Ramos (cell line): ENCODE measurements around the gene HS1BP3.

Experiments used
- in situ Hi-C: fragments of 300-500 bp; cut with MboI; formaldehyde crosslinking; loops from one replicate; pipeline ENCODE4 v1.14.3; 2022; ENCODE audit warnings: low sequenced_read_pairs; ENCODE audit not compliant: unreplicated experiment

Gene HS1BP3

DNA sequence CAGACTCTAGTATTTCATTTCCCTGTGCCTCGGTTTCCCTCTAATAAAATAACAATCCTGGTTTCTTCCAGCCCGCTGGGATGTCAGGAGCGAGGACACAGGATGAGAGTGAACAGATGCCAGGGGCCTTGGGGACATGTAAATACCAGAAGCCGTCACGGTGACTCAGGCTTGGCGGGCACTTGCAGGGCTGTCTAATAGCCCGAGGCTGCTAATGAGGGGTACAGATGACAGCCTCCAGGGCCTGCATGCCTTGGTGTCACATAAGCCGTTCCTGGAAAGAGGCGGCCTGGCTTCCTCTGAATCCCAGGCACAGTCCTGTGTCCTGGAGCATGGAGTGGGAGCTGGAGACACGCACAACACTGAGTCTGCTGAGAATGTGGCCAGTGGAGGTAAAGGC, 28.2 kb downstream of the HS1BP3 start:
- in situ Hi-C loops: no loop called here

DNA sequence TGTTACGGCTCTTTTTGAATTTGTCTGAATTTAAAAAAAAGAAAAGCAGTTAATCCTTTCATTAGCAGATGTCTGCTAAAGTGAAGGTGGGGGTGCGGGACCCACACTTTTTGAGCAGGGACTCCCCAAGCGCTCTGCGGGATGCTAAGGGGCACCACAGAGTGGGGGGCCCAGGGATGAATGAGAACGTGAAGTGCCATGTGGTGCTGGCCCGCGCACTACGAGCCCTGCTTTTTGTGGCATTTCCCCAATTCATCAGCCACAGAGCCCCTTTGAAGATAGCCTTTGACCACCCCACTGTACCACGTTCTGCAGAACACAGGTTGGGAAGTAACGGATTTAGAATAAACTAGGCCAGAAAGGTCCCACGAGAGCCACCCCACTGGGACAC, 28.6 kb downstream of the HS1BP3 start:
- in situ Hi-C loops: no loop called here

DNA sequence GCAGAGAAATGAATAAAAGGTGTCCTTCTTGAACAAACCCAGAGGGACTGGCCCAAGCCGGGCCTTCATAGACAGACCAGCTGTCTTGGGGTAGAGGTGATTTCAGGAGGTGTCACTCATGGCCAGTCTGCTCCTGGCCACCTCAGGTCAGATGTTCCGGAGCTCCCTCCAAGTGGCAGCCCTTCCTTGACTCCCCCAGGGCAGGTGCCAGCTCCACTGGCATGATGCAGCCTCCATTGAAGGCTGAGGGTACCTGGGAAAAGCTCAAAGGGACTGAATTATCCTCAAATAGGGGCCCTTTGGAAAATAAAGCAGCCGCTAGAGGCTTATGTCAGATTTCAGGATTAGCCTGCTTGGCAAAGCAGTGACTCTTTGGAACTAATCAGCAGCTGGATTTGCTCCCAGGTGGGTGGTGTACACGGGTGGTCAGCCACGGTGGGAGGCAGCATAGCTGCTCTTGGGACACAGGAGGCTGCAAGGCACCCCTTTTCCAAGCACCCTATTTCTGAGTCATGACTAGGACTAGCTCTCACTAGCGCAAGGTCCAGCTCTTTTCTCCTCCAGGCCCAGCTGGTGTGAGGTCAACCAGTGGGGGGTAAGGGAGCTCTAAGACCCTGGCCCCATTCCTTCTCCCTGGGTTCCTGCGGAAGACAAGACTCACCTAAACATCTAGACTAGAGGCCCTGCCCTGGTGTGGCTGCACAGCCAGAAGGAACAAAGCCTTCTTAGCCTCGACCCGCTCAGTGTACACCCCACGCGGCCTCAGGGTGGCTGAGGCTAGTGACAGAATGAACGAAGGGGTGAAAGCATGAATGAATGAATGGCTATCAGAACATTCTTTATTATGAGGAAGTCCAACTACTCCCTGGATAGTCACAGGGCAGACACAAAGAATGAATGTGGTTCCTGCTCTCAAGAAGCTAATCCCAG, 29.3 kb downstream of the HS1BP3 start:
- in situ Hi-C loops: no loop called here

DNA sequence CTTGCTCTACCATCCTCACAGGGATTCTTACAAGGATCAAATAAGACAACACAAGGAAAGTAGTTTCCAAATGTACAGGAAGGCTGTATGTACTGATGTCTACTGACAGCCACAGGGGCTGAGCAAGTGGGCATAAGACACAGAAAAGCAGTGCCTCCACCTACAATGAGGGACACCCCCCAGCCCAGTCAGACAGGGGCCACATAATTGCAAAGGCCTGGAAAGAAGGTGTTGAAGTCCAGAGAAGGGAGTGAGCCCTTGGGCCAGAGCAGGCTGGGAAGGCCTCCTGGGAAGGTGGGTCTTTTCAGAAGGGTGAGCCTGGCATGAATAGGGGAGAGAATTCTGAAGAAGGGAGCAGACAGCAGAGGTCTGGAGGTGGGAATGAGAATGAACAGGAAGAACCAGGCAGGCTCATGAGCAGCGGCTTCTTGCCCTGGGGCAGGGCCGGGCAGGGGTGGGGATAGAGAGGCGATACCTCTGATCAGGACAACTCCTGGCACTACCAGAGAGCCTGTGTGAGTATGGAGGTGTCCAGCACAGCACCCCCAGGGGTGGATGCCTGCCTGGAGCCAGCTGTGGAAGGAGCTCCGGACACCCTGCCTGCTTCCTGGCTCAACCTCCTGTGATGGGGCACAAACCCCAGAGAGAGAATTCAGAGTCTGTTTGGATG, 30.1 kb downstream of the HS1BP3 start:
- in situ Hi-C loops: no loop called here

DNA sequence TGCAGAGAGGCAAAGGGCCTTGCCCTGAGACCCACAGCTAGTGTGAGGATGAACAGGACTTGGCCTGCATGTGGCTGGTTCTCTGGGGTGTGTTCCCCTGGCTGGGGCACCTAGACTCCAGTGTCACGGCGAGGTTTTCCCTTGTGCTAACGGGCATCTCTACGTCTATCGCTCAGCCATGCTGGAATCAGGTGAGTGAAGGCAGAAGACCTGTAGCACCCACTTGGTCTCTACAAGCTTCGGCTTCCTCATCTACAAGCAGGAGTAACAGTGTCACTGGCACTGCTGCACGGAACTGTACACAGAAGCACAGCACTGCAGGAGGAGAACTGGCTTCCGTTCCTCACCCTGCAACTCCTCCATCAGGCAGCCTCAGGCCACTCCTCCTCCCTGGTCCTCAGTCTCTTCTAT, 30.6 kb downstream of the HS1BP3 start:
- in situ Hi-C loops: no loop called here

DNA sequence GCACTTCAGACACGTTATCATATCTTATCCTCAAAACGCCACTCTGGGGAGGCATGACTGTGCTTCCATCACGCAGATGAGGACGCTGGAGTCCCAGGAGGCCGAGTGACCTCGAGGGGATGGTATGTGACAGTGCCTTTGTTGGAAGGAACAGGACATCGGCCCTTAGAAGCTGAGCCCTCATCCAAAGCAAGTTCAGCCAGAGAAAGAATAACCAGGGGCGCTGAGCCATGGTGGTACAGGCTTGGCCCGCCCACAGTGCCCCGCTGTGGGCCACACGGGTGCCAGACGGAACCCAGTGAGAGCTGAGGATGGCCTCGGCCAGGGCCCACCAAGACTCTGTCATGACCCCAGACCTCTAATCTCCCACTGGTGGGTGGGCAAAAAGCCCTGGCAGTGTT, 31.3 kb downstream of the HS1BP3 start:
- in situ Hi-C loops: no loop called here

DNA sequence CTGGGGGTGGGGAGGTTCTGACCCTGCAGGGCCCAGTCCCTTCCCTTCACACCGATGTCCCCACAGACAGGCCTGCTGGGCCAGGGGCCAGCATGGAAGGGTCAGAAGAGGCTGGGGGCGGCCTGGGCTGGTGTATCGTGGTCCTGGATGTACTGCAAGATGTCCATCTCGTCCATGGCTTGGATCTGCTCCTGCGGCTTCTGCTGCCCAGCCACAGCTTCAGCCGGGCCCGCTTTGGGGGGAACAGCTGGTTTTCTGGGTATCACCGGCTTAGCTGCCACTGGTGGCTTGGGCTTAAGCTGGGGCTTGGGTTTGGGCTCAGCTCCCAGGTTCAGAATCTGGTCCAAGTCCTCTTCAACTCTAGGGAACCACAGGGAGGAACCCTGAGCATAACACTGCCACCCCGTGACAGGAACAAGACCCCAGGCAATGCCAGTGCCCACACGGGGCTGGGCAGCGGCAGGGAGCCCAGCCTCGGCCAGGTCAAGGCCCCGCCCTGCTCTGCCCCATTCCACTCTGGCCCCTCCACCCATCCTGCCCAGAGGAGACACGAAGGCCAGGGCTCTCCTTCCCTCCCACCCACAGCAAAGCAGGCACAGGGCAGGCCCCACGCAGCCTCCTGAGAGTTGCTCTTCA, 31.9 kb downstream of the HS1BP3 start:
- in situ Hi-C loops: no loop called here

DNA sequence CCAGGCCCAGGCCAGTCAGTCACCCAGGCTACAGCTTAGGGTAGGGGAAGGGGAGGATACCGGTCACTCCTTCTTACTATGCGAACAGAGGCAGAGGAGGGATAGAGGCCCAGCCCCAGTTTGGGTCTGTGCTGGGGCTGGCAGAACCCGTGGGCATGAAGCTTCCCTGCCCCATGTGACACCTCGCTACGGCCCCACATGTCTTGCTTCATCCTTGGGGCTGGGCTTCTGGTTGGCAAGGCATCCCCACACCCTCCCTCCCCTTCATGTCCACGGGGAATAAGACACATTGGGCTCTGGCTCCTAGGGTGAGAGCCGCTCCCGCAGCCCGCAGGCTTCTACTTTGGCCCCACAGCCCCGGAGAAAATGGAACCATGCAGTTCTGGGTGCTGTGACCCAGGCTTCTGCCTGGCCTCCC, 32.4 kb downstream of the HS1BP3 start:
- in situ Hi-C loops: no loop called here

DNA sequence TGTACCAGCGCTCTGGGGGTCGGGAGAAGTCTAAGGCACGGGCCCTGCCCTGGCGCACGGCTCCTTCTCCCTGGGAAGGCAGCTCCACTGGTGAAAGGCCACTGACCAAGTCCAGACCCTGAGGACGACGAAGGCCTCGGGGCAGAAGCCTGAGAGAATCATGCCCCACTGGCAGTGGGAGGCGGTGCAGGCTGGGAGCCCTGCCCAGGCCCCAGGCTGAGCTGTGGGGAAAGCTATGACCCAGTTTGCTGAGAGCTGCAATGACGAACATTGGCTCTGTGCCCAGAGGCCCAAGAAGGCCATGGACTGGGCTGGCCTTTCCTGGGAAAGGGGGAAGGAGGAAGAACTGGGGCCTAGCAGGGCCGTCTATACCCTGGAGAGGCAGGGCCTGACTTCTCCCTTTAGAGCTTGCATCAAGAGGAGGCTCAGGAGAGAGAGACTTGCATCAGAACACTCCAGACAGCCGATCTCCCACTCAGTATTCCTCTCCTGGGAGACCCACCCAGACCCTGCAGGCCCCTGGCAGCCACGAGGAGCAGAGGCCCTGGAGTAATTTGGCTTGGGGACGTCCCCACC, 32.9 kb downstream of the HS1BP3 start:
- in situ Hi-C loops: no loop called here

DNA sequence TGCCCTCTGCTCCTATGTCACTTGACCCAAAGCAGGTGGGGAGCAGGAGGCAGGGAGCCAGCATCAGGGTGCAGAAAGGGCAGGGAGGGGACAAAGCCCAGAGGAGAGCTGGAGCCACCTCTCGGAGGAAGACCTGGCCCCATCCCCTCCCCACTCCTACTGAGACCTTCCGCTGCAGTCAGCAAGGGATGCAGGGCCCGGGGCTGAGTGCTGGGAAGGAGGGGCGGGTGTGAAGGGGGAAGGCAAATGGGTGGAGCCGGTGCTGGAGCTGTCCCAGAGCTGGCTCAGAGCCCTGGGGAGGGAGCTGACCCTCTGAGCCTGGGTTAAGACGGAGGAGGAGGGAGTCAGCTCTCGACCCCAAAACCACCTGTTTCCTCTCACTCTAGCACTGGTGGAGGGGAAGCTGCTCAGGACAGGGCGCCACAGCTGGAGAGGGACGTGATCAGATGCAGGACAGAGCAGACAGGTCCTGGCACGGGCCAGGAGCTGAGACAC, 33.8 kb downstream of the HS1BP3 start:
- in situ Hi-C loops: no loop called here

DNA sequence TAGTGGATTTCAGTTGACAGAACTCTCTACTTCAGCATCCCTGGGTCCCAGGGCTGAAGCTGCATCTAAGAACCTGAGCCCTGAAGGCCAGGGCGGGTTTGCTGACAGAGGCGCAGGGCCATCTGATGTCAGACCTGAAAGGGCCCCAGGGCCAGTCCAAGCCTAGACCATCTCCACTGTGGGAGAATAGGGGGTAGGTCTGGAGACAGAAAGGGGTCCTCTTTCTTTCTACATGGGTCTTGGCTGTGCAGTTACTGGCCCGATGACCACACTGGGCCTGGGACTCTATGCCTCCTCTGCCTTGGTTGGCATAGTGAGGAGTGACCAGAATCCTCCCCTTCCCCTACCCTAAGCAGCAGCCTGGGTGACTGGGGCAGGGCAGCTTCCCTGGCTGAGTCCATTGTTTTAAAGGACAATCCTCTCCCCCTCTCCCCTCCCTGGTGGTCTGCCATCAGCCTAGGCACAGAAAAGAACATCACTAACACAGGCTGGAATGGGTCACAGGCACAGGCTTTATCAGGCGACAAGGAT, 34.5 kb downstream of the HS1BP3 start:
- in situ Hi-C loops: no loop called here

DNA sequence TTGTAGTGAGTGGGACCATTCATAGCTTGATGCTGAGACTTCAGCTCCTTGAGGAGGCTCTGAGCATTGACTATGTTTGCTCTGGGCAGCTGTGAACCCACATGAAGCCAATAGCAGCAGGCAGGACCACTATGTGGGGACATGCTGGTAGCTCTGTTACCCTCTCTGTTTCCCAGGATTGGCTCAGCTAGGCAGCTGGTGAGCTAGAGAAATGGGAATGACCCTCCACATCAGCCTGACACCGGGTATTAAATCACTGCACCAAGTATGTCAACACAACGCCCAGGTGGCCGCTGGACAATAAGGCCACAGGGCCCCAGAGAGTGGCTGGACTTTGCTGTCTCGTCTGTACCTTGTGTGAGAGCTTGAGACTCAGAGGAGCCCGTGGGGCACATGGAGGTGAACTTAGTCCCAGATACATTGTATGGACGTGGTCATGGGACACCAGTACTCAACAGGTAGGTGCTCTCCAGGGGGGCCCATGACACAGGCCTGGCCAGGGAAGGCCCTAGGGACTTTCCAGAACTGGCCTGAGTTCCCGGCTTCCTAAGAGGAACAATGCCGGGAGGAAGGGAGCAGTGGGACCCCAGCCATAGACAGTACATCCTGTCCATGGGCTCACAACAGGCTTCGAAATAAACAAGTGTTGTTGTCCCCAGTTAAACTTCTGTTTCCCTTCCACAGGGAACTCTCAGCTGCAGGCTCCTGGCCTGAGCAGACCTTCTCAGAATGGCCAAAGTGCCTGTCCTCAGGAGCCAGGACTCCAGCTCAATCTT, 35.2 kb downstream of the HS1BP3 start:
- in situ Hi-C loops: no loop called here

DNA sequence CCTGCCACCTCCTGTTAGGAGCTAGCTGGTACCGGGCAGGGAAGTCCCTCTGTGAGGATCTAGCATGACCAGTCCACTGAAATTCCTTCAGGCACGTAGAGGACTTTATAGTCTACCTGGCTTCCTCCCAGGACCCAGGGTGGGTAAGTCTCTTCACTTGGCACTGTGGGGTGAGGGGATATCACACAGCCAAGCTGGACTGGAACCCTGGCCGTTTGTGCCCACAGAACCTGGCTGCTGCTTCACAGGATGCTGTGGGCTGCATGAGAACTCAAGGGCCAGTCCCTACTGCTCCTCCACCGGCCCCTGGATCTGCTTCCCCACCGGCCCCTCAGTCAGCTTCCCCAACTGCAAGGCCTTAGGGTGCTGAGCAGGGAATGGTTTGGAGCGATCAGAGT, 35.8 kb downstream of the HS1BP3 start:
- in situ Hi-C loops: no loop called here

DNA sequence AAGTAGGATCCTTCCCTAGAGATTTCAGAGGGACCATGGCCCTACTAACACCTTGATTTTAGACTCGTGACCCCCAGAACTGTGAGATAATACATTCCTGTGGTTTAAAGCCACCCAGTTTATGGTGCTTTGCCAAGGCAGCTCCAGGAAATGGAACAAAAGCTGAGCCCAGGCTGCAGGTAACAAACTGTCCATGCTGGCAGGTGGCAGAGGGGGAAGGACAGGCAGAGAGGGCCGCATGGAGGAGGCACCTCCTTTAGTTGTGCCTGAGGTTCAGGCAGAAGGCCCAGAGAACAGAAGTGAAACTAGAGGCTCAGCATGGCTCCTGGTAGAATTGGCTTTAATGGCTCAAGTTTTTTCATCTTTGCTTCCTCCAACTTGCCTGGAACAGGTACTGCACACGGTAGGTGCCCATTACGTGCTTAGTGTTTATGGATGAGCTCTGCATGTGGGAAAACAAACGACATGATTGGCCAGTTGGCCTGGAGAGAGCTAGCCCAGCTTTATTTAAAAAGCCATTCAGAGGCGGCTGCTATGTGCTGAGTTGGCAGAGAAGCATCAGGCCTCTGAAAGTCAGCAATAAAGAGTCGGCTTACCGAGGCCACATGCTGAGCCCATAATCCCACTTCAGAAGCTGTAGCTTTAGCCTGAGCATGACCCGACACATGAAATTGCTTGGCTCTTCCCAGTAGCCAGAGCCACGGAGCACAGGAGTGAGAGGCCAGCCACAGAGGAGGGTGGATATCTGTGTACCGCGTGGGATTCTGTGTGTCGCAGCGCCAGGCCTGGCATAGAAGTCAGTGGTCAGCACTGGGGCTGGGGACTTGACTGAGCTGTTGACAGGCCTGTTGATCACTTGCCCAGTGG, 36.5 kb downstream of the HS1BP3 start:
- in situ Hi-C loops: no loop called here

DNA sequence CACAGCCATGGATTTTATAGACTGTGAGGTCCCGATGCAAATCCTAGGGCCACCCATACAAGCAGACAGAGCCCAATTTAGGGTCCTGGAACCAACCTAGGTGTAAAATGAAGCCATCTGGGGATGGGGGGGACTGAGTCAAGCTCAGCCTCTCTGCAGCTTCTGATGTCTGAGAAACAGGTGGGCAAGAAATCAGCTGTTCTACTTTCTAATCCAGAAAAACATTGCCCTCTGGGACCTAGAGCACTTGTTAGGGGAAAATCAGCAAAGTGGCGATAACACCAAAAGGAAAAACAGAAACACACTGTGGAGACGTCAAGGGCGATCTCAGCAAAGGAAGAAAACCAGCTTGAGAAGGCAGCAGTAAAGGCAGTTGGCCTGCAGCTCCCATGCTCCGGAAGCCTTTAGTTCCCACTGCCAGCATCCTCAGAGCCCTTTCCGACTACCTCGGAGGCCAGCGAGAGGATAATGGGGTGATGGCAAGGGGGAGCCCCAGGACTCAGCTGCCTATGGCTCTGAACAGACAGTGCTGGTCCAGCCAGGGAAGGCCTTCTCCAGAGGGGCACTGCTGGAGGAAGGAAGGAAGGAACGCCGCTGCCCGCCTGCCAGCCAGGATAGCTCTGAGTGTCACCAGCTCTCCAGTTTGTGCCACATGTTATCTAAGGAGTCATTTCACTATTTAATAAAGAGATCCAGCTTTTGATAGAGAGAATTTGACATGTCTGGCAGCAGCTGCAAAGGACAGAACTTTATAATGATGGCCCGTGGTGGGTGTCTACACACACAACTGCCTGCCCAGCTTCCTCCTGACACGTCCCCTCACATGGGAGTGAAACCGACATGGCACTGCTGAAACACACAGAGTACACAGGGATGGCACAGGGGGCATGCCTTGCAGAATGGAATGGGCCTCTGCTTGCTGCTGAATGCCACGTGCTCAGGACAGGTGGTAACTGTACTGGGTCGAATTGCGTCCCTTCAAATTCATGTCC, 37.7 kb downstream of the HS1BP3 start:
- in situ Hi-C loops: no loop called here

DNA sequence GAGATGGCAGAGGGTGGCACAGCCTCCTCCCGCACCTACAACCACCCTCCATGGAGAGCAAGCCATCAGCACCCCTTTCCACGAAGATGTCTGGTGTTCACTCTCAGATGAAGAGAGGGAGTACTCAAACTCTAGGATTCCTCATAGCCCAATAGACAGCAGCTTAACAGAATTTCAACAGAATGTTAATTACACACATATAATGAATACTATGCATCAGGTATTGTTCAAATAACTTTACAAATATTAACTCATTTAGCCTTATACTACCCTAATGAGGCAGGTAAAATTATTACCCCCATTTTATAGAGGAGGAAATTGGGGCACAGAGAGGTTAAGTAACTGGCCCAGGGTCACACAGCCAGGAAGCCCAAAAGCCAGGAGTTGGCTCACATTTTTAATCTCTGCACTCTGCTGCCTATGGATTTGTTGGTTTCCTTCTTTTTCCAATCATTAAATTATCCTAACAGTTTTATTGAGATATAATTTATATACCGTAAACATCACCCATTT, 39.0 kb downstream of the HS1BP3 start:
- in situ Hi-C loops: no loop called here

DNA sequence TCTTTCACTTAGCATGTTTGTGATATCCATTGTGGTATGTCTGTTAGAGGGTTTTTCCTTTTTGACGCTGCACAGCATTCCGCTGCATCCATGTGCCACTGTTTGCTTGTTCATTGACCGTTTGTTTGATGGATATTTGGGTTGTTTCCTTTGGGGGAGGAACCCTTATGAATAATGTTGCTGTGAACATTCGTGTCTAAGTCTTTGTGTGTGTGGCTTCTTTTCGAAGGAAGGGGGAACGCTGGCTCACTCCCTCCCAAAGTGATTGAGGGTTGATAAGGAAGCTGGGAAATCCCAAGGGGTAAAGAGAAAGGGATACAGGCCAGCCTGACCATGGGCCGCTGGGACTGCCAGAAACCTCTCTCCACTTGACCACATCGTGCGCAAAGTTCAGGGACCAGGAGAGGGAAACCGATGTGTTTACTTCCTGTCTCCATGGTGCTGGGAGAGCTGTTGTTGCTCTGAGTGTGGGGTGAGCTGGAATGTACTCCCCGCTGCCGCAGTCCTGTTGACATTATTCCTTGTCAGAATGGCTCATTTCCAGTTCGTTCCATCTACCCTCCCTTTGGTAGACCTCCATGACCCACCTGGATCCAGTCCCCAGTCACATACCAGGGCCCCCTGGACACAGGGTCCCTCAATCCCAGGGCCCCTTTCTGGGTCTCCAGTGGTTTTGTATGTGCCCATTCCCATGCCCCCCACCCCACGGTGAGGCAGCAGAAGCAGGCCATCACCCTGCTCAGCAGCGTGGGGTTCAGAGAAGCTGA, 39.6 kb downstream of the HS1BP3 start:
- in situ Hi-C loops: no loop called here
